Ectodermal cell (in vitro differentiated cells): ENCODE measurements around the gene ABCB11.

Experiments used
- H3K27ac ChIP-seq: 2 replicates; pipeline ENCODE4 v1.7.0; 2013; ENCODE audit warnings: mild to moderate bottlenecking, low read depth, low read length; ENCODE audit not compliant: insufficient read depth, poor library complexity, severe bottlenecking
- H3K27me3 ChIP-seq: 2 replicates; pipeline ENCODE4 v1.7.0; 2013; ENCODE audit warnings: mild to moderate bottlenecking, low read length; ENCODE audit not compliant: insufficient read depth, control insufficient read depth, poor library complexity, severe bottlenecking
- H3K36me3 ChIP-seq: one replicate; pipeline ENCODE4 v1.7.0; 2013; ENCODE audit warnings: low read length; ENCODE audit not compliant: control insufficient read depth, insufficient read depth
- H3K4me1 ChIP-seq: one replicate; pipeline ENCODE4 v1.7.0; 2013; ENCODE audit warnings: low read length; ENCODE audit not compliant: control insufficient read depth, insufficient read depth
- H3K4me3 ChIP-seq: 2 replicates; pipeline ENCODE4 v1.7.0; 2013; ENCODE audit warnings: low read depth, low read length, control low read depth; ENCODE audit not compliant: insufficient read depth
- H3K9me3 ChIP-seq: 2 replicates; pipeline ENCODE4 v1.7.0; 2013; ENCODE audit warnings: mild to moderate bottlenecking, low read length, moderate library complexity; ENCODE audit not compliant: control insufficient read depth
- WGBS, 2 experiments: methylation state at CpG; one replicate each; pipeline ENCODE4 v1.1.7; 2013; ENCODE audit warnings: missing lambda C conversion rate in 2 of 2; 5-methylcytosine and 5-hydroxymethylcytosine counted together

ABCB11 gene

DNA sequence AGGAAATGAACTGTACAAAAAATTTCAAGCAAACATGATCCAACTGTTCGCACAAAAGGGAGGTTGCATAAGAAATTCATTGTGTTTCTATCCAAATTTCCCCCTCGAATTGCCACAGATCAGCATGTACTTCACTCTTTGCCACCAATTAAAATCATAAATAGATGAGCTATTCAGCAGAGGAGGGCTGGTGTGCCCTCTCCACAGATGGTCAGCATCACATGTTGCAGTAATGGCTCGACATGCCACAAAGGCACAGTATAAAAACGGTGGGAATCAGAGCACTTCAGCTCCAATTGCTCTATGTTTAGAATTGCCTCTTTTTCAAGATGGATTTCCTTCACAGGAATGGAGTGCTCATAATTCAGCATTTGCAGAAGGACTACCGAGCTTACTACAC, 130.1 kb downstream of the ABCB11 start, which contains the start of gene G6PC2:
Gene G6PC2, plus strand, starts transcription at position 289 of the 400 bp plus-strand sequence. Its CDS starts 41 bp downstream, at position 330.
- Histone ChIP-seq H3K36me3 (no peaks in the 10 kb centered on the region), H3K4me3 (no peak within 1 kb of the TSS), H3K27ac (no peak within 1 kb of the TSS), H3K27me3 (no peaks in the 10 kb centered on the region), H3K4me1 (no peaks in the 10 kb centered on the region), H3K9me3 (no peaks in the 10 kb centered on the region)
- WGBS, 2 experiments, result 87 to 92% methylated on average over 5 of the region's 5 CpGs

DNA sequence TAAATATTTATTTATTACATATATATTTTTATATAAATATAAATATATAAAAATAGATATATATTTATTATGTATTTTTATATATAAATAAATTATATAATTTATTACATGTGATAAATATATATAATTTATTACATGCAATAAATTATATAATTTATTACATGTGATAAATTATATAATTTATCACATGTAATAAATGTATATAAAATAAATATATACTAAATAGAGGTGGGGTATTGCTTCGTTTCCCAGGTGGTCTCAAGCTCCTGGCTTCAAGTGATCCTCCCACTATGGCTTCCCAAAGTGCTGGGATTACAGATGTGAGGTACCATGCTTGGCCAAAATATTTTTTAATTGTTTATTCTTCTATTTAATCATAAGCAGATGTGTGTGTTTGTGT, 133.7 kb downstream of the ABCB11 start:
- Histone ChIP-seq H3K36me3 (no peaks in the 10 kb centered on the region), H3K4me1 (no peaks in the 10 kb centered on the region), H3K27ac (no peak overlapping the region), H3K4me3 (no peak overlapping the region), H3K9me3 (no peaks in the 10 kb centered on the region), H3K27me3 (no peaks in the 10 kb centered on the region)
- WGBS, 2 experiments, result no CpG with 5 or more reads among the region's 1 CpG

DNA sequence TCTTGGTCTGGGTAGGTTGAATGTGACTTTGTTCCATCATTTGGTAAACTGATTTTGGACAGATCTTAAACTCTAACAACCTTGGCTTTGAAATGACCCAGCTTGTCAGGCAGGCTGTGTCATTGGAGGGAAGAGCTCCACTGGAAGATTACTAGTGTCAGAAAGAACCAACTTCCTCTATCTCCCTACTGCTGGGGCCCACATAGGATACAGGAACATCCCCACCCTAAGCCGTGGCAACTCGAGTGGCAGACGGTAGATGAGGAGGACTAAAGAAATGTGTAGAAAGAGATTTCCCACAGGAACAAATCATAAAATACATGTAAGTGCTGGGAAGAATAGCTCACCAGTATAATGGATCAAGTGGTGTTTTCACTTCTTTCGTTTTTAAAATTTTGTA, 134.3 kb downstream of the ABCB11 start:
- H3K9me3 ChIP-seq, result no peaks in the 10 kb centered on the region
- H3K27ac ChIP-seq, result no peak overlapping the region
- WGBS, 2 experiments, result 83% methylated on average over 2 of the region's 4 CpGs; no CpG with 5 or more reads in 1 of the 2 experiments
- no peaks in the 10 kb centered on the region for H3K36me3 ChIP-seq
- H3K4me3 ChIP-seq, result no peak overlapping the region
- H3K4me1 ChIP-seq, result no peaks in the 10 kb centered on the region
- H3K27me3 ChIP-seq, result no peaks in the 10 kb centered on the region

DNA sequence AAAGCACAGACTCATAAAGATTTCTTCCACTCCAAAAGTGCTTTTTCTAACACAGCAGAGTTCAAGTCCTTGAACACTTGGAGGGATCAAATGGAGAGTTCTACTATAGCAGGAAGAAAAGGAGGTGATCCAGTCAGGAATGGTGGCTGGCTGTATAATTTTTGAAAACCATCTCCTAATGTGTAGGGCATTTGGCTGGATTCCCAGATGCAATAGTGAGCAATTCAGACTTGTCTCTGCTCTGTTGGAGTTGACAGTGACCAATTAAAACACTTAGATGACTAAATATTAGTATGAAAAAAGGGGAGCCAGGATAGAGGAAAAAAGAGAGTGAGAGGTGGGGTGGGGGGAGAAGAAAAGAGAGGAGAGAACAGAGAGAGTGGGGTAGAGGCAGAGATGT, 135.4 kb downstream of the ABCB11 start:
- H3K9me3 ChIP-seq, result no peaks in the 10 kb centered on the region
- H3K4me3 ChIP-seq, result no peak overlapping the region
- H3K27ac ChIP-seq, result no peak overlapping the region
- no peaks in the 10 kb centered on the region for H3K4me1 ChIP-seq
- H3K27me3 ChIP-seq, result no peaks in the 10 kb centered on the region
- no peaks in the 10 kb centered on the region for H3K36me3 ChIP-seq

DNA sequence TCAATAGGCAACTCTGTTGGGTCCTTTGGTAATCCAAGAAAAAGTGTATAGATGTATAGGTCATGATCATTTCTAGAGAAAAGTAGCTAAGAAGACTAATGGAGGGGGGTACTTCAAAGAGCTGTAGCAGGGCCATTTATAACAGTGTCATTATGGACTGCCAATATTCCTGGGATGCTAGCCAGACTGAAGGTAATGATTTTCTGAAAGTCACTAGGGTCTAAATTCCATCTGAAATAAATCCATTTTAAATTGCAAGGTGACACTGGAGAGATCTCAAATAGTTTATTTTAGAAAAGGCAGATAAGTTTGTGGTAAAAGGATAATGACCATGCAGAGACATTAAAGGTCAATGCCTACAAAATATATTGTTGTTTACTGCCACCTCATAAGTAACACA, 136.4 kb downstream of the ABCB11 start:
- Histone ChIP-seq H3K27ac (no peak overlapping the region), H3K4me3 (no peak overlapping the region), H3K36me3 (no peaks in the 10 kb centered on the region), H3K4me1 (no peaks in the 10 kb centered on the region), H3K9me3 (no peaks in the 10 kb centered on the region), H3K27me3 (no peaks in the 10 kb centered on the region)

DNA sequence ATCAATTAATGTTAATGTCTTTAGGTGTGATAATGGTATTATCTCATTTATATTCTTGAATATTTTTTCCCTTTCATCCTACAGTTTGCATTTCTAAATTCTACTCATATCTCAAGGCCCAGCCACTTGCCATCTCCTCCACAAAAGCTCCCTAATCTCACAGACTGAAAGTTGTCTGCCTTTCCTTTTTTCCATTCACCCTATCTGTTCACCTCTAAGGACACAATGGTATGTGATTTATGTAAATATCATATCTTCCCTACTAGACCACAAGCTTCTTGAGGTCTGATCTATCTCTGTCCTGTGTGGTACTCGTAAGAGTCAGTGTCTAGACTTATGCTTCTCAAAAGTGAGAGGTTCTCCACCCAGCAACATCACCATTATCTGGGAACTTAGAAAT, 137.0 kb downstream of the ABCB11 start:
- Histone ChIP-seq H3K36me3 (no peaks in the 10 kb centered on the region), H3K27ac (no peak overlapping the region)
- 91 to 94% methylated on average over 1 of the region's 1 CpG for WGBS, 2 experiments

DNA sequence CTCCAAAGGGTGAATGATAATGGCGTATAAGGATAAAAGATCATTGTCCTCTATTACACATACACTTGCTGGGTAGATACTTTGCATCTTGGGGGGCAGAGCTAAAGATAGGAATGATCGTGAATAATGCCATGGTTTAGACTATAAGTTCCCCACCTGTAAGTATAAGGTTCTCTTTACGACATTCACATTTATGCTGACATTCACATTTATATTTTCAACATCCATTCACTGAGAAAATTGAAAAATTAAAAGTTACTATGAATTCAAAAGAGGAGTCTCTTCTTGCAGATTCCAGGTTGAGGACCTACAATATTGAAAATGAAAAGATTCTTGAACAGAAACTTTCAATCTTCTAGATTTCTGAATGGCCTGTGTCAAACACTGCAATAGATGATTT, 138.8 kb downstream of the ABCB11 start:
- H3K36me3 ChIP-seq, result peaks cover 2% of the 10 kb centered on the region
- 100% methylated on average over 1 to 2 of the region's 3 CpGs for WGBS, 2 experiments
- H3K4me3 ChIP-seq, result no peak overlapping the region
- no peaks in the 10 kb centered on the region for H3K27me3 ChIP-seq
- peaks cover 2% of the 10 kb centered on the region for H3K4me1 ChIP-seq
- H3K27ac ChIP-seq, result no peak overlapping the region
- H3K9me3 ChIP-seq, result no peaks in the 10 kb centered on the region

More for the DNA sequence above, 137.0 kb downstream of the ABCB11 start:
- Histone ChIP-seq H3K27me3 (no peaks in the 10 kb centered on the region), H3K4me1 (peaks cover 2% of the 10 kb centered on the region), H3K9me3 (no peaks in the 10 kb centered on the region), H3K4me3 (no peak overlapping the region)

DNA sequence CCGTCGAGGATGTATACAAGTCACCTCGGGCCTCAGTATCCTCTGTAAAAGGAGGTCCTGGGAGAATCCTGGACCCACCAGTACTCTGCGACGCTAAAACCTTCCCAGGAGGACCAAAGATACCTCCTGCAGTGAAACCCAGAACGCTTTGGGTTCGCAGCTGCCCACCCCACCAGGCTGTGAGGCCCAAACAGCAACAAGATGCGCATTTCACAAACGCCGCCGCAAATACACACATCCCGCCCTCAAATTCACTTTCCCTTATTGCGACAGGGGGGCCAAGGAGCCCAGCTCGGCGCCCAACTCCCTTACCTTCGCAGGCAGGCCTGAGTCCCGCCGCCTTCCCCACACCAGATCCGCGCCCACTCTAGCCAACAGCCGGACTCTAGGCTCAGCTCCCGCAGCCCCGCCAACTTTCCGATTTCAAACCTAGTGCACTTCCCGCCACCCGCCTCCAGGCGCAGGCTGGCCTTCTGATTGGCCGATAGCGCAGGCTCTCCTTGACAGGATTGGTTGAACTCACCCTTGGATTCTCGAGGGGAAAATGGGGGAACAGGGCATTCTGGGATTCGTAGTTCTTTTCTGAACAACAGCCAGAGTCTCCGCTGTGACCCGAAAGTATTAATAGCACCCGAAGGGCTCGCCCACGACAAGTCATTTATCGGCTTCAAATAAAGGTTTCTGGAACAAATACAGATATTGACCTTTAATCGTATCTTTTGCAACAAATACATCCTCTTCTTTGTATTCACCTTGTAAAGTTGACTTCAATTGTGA, 140.9 kb downstream of the ABCB11 start, which contains the start of gene SPC25:
Gene SPC25, minus strand, starts transcription at position 425 of the 777 bp plus-strand sequence. CDS start 911 bp downstream, outside the sequence.
- Histone ChIP-seq H3K27me3 (no peaks in the 10 kb centered on the region), H3K27ac (no peak within 1 kb of the TSS), H3K9me3 (no peaks in the 10 kb centered on the region), H3K4me1 (peaks cover 2% of the 10 kb centered on the region), H3K4me3 (peak within 1 kb of the TSS; percentile 61), H3K36me3 (peaks cover 9% of the 10 kb centered on the region)
- WGBS, 2 experiments, result 0% methylated on average over 38 of the region's 38 CpGs

DNA sequence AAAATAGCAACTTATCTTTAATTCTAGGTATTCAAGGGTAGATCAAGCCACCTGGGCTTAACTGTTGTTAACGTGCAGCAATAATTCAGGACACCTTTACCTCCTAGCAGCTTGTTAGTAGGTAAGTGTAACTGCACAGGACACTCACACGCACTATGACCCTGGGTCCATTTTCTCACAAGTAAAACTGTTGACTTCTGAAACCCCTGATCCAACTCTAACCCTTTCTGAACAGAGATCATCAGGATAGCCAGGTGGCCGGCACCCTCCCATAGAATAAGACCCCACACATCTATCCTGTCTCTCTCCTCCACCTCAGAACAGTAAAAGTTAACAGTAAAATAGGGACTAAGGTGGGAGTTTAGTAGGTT, 141.5 kb downstream of the ABCB11 start:
- H3K27ac ChIP-seq, result no peak overlapping the region
- WGBS, 2 experiments, result 25 to 26% methylated on average over 2 to 3 of the region's 3 CpGs
- H3K4me1 ChIP-seq, result peaks cover 2% of the 10 kb centered on the region
- H3K4me3 ChIP-seq, result peak overlapping the region; percentile 61
- no peaks in the 10 kb centered on the region for H3K9me3 ChIP-seq
- peaks cover 9% of the 10 kb centered on the region for H3K36me3 ChIP-seq
- H3K27me3 ChIP-seq, result no peaks in the 10 kb centered on the region

DNA sequence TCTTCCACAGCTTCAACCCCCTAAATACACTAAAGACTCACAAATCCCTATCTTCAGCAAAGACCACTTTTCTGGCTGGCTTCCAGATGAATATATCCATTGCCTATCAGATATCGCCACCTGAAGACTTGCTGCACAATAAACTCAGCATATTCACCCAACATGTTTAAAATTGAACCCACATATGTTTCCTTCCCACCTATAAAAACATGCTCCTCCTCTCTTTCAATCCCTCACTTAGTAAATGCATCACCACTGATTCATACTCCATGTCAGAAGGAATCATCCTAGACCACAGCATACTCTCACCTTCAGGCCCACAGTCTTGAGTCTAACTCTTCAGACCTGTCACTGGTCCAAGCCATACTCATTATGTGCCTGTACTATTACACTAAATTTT, 146.1 kb downstream of the ABCB11 start:
- 95 to 96% methylated on average over 1 of the region's 1 CpG for WGBS, 2 experiments
- Histone ChIP-seq H3K9me3 (no peaks in the 10 kb centered on the region), H3K27me3 (no peaks in the 10 kb centered on the region), H3K4me1 (peaks cover 2% of the 10 kb centered on the region), H3K27ac (no peak overlapping the region), H3K4me3 (no peak overlapping the region), H3K36me3 (peaks cover 9% of the 10 kb centered on the region)
